WTC11 (cell line): Measurements from ENCODE around the gene TXNRD2. TPM values are rescaled to one million over a fixed set of nuclear protein-coding genes. Genes with fewer than 3 reads are reported as not detected.

ENCODE experiments used
- ATAC-seq: fragments of 200-7000 bp; cut with Tn5 transposase; 2 replicates; pipeline ENCODE4 v1.10.0; 2021; ENCODE audit warnings: mild to moderate bottlenecking, moderate library complexity
- CTCF ChIA-PET: fragments of 300-600 bp; sonication (Branson Sonifier 250); formaldehyde crosslinking; loops from one replicate; lab custom pipeline; 2021; ENCODE audit warnings: antibody characterized with exemption; lab: Charles Lee
- POLR2A ChIA-PET: fragments of 350-600 bp; sonication (Branson Sonifier 250); formaldehyde crosslinking; loops from one replicate; lab custom pipeline; 2021; ENCODE audit warnings: antibody characterized with exemption; lab: Charles Lee
- DNase-seq: peaks from one replicate; pipeline ENCODE4 v3.0.0; 2021; ENCODE audit warnings: low spot score
- H3K27ac Mint-ChIP-seq: 2 replicates; pipeline ENCODE4 v1.8.0; 2021; ENCODE audit warnings: mixed read lengths
- H3K27me3 Mint-ChIP-seq: 2 replicates; pipeline ENCODE4 v1.8.0; 2021; ENCODE audit warnings: low read depth, mild to moderate bottlenecking, moderate library complexity, mixed read lengths
- H3K36me3 Mint-ChIP-seq: 2 replicates; pipeline ENCODE4 v1.8.0; 2021; ENCODE audit warnings: mixed read lengths
- H3K4me1 Mint-ChIP-seq: 2 replicates; pipeline ENCODE4 v1.8.0; 2022; ENCODE audit warnings: mixed read lengths
- H3K4me3 Mint-ChIP-seq: 2 replicates; pipeline ENCODE4 v1.8.0; 2021; ENCODE audit warnings: mild to moderate bottlenecking, moderate library complexity, mixed read lengths
- H3K9me3 Mint-ChIP-seq: 2 replicates; pipeline ENCODE4 v1.8.0; 2021; ENCODE audit warnings: mixed read lengths
- CREB1 ChIP-seq: sonication (generic); formaldehyde crosslinking; IDR thresholded peaks from 2 replicates; pipeline ENCODE4 v1.8.0; 2023; ENCODE audit warnings: mild to moderate bottlenecking, missing genetic modification reagents
- CREM ChIP-seq: sonication (generic); formaldehyde crosslinking; IDR thresholded peaks from 2 replicates; pipeline ENCODE4 v1.8.1; 2022; ENCODE audit warnings: mild to moderate bottlenecking, missing genetic modification reagents, moderate library complexity
- FOXK1 ChIP-seq: sonication (generic); formaldehyde crosslinking; IDR thresholded peaks from 2 replicates; pipeline ENCODE4 v1.8.0; 2022; ENCODE audit warnings: mild to moderate bottlenecking, moderate library complexity, missing genetic modification reagents
- FOXP1 ChIP-seq: sonication (generic); formaldehyde crosslinking; IDR thresholded peaks from 2 replicates; pipeline ENCODE4 v1.8.0; 2022; ENCODE audit warnings: missing genetic modification reagents, mild to moderate bottlenecking, moderate library complexity, borderline replicate concordance
- MAX ChIP-seq: sonication (generic); formaldehyde crosslinking; IDR thresholded peaks from 2 replicates; pipeline ENCODE4 v1.8.0; 2022; ENCODE audit warnings: mild to moderate bottlenecking, missing genetic modification reagents
- NFYB ChIP-seq: sonication (generic); formaldehyde crosslinking; conservative IDR thresholded peaks from 2 replicates; pipeline ENCODE4 v1.8.0; 2022; ENCODE audit warnings: low read depth, missing genetic modification reagents
- NR3C1 ChIP-seq: sonication (generic); formaldehyde crosslinking; conservative IDR thresholded peaks from 2 replicates; pipeline ENCODE4 v1.8.1; 2023; ENCODE audit warnings: low read depth, mild to moderate bottlenecking, missing genetic modification reagents
- RELA ChIP-seq: sonication (generic); formaldehyde crosslinking; IDR thresholded peaks from 2 replicates; pipeline ENCODE4 v1.8.1; 2022; ENCODE audit warnings: missing genetic modification reagents, mild to moderate bottlenecking, borderline replicate concordance
- RORB ChIP-seq: fragments of 250-450 bp; sonication (Bioruptor Pico); IDR thresholded peaks from 2 replicates; pipeline ENCODE4 v1.9.0; 2021; ENCODE audit warnings: mild to moderate bottlenecking
- ZNF416 ChIP-seq: fragments of 250-450 bp; sonication (Bioruptor Pico); IDR thresholded peaks from 2 replicates; pipeline ENCODE4 v1.9.0; 2021; ENCODE audit warnings: mild to moderate bottlenecking, inconsistent platforms
- total RNA-seq: library from RNA; stranded (reverse); gene quantifications from 3 replicates; pipeline ENCODE4 v1.2.3, GENCODE V29; 2021
- TF ChIP-seq, protein P1 (sequence below): sonication (generic); formaldehyde crosslinking; IDR thresholded peaks from 2 replicates; pipeline ENCODE4 v1.8.0; 2022; ENCODE audit warnings: missing genetic modification reagents
- TF ChIP-seq, protein P2 (sequence below): sonication (generic); formaldehyde crosslinking; IDR thresholded peaks from 2 replicates; pipeline ENCODE4 v1.8.0; 2022; ENCODE audit warnings: mild to moderate bottlenecking, missing genetic modification reagents
- TF ChIP-seq, protein P3 (sequence below): sonication (generic); formaldehyde crosslinking; IDR thresholded peaks from 2 replicates; pipeline ENCODE4 v1.8.1; 2022; ENCODE audit warnings: mild to moderate bottlenecking, missing genetic modification reagents, moderate library complexity, borderline replicate concordance
- TF ChIP-seq, protein P4 (sequence below): sonication (generic); formaldehyde crosslinking; conservative IDR thresholded peaks from 2 replicates; pipeline ENCODE4 v1.8.1; 2022; ENCODE audit warnings: mild to moderate bottlenecking, missing genetic modification reagents

The TXNRD2 gene
- total RNA-seq, 1 experiment from 2014 or later, result 15.9 TPM

GRCh38 chr22:19841641-19842392 is 99.8 kb downstream of the TXNRD2 start (continued):
- TF ChIP-seq, protein P1, sequence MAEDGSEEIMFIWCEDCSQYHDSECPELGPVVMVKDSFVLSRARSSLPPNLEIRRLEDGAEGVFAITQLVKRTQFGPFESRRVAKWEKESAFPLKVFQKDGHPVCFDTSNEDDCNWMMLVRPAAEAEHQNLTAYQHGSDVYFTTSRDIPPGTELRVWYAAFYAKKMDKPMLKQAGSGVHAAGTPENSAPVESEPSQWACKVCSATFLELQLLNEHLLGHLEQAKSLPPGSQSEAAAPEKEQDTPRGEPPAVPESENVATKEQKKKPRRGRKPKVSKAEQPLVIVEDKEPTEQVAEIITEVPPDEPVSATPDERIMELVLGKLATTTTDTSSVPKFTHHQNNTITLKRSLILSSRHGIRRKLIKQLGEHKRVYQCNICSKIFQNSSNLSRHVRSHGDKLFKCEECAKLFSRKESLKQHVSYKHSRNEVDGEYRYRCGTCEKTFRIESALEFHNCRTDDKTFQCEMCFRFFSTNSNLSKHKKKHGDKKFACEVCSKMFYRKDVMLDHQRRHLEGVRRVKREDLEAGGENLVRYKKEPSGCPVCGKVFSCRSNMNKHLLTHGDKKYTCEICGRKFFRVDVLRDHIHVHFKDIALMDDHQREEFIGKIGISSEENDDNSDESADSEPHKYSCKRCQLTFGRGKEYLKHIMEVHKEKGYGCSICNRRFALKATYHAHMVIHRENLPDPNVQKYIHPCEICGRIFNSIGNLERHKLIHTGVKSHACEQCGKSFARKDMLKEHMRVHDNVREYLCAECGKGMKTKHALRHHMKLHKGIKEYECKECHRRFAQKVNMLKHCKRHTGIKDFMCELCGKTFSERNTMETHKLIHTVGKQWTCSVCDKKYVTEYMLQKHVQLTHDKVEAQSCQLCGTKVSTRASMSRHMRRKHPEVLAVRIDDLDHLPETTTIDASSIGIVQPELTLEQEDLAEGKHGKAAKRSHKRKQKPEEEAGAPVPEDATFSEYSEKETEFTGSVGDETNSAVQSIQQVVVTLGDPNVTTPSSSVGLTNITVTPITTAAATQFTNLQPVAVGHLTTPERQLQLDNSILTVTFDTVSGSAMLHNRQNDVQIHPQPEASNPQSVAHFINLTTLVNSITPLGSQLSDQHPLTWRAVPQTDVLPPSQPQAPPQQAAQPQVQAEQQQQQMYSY (CRISPR knock-in tag), result no peak

- no peak for ATAC-seq
- ChIA-PET POLR2A (no interaction called here), CTCF (interaction anchor here (0.6 to 1.0 kb wide), 4 partner anchors 13 to 85 kb away, joined by 3 to 6 read pairs (median 4); partner anchors contain the start of genes GNB1L and RTL10)
These were observed 100.5 kb downstream of the TXNRD2 start for GRCh38 chr22:19840955-19841640.

DNA sequence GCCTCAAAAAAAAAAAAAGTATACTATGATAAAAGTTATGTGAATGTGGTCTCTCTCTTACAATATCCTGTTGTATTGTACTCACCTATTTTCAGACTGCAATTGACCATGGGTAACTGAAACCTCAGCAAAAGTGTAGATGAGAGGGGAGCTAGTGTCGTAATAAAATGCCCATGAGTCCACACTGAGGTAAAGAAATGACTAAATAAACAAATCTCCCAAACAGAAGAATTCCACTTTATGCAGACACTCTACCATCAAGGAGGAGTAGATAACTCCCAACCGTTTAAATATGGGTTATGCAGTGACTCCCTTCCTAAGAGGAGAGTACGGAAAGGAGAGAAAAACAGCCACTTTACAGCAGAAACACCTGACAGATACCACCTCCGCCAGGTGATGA is 101.6 kb downstream of the TXNRD2 start:
- TF ChIP-seq, protein P2, sequence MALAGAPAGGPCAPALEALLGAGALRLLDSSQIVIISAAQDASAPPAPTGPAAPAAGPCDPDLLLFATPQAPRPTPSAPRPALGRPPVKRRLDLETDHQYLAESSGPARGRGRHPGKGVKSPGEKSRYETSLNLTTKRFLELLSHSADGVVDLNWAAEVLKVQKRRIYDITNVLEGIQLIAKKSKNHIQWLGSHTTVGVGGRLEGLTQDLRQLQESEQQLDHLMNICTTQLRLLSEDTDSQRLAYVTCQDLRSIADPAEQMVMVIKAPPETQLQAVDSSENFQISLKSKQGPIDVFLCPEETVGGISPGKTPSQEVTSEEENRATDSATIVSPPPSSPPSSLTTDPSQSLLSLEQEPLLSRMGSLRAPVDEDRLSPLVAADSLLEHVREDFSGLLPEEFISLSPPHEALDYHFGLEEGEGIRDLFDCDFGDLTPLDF, result no peak
- TF ChIP-seq, protein P3, sequence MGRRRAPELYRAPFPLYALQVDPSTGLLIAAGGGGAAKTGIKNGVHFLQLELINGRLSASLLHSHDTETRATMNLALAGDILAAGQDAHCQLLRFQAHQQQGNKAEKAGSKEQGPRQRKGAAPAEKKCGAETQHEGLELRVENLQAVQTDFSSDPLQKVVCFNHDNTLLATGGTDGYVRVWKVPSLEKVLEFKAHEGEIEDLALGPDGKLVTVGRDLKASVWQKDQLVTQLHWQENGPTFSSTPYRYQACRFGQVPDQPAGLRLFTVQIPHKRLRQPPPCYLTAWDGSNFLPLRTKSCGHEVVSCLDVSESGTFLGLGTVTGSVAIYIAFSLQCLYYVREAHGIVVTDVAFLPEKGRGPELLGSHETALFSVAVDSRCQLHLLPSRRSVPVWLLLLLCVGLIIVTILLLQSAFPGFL (CRISPR knock-in tag), result no peak
- no peak for TF ChIP-seq FOXP1 (CRISPR knock-in tag)
- no peak for TF ChIP-seq MAX (CRISPR knock-in tag)
- no peak for TF ChIP-seq NFYB (CRISPR knock-in tag)
- TF ChIP-seq, protein P1 (CRISPR knock-in tag), result no peak
- TF ChIP-seq, protein P4, sequence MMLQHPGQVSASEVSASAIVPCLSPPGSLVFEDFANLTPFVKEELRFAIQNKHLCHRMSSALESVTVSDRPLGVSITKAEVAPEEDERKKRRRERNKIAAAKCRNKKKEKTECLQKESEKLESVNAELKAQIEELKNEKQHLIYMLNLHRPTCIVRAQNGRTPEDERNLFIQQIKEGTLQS (CRISPR knock-in tag), result no peak
- TF ChIP-seq CREM, result no peak
- no peaks in the 10 kb centered on the region for H3K36me3 Mint-ChIP-seq
- CTCF ChIA-PET, result interaction anchor here (0.6 kb wide), 1 partner anchor 84 kb away, joined by 4 read pairs; no protein-coding TSS in a partner anchor
- POLR2A ChIA-PET, result no interaction called here
- H3K9me3 Mint-ChIP-seq, result no peaks in the 10 kb centered on the region
- DNase-seq (no peak), ATAC-seq (no peak)
- peaks cover 4% of the 10 kb centered on the region for H3K4me1 Mint-ChIP-seq
- H3K27me3 Mint-ChIP-seq, result no peaks in the 10 kb centered on the region
- H3K27ac Mint-ChIP-seq, result no peak overlapping the region; the same call in 1 of the 2 replicates
- no peak overlapping the region for H3K4me3 Mint-ChIP-seq

More at GRCh38 chr22:19840955-19841640, 100.5 kb downstream of the TXNRD2 start:
- Mint-ChIP-seq H3K27me3 (no peaks in the 10 kb centered on the region), H3K4me3 (no peak overlapping the region), H3K9me3 (no peaks in the 10 kb centered on the region), H3K4me1 (peaks cover 9% of the 10 kb centered on the region), H3K36me3 (no peaks in the 10 kb centered on the region), H3K27ac (no peak overlapping the region)
- DNase-seq, result no peak
- no peak for TF ChIP-seq FOXK1 (CRISPR knock-in tag)
- TF ChIP-seq NR3C1 (CRISPR knock-in tag), result no peak
- TF ChIP-seq RELA (CRISPR knock-in tag), result no peak
- TF ChIP-seq, protein P4 (CRISPR knock-in tag), result no peak
- TF ChIP-seq CREB1, result no peak
- TF ChIP-seq RORB (CRISPR knock-in tag), result no peak
- no peak for TF ChIP-seq ZNF416
